ENCODE results near the gene LEMD2. TPM values are rescaled to one million over a fixed set of nuclear protein-coding genes. Genes with fewer than 3 reads are reported as not detected.

The LEMD2 gene
- polyA plus RNA-seq, 1 of the 3 experiments (the other 2 are of a cell fraction) = 56.5 TPM

DNA sequence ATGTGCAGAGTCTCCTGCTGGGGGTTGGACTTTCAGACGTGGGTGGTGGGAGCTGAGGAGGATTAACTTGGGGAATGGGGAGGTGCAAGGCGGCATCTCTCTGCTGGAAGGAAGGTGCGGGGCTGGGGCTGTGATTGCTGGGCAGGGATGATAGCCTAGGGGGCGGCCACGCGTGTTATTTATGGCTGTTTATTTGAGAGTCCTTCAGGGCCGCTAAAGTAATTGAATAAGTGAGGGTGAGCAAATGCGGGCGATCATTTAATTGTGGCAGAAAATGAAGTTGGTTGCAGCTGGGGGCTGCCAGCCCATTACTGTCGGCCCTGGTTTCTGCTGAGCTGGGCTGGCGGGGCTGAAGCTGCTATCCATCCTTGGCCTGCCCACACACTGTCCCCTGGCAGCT is 34.7 kb downstream of the LEMD2 start:
- H3F3A ChIP-seq (replicated peaks; ENCODE audit: insufficient read depth) = no peaks in the 10 kb centered on the region
- no peaks in the 10 kb centered on the region for H3K9me2 ChIP-seq
- no peaks in the 10 kb centered on the region for H3K27me3 ChIP-seq (ENCODE audit: insufficient read depth)
- ChIA-PET CTCF (interaction anchor here (0.9 to 5.2 kb wide), 6 partner anchors 8 to 401 kb away, joined by 3 to 39 read pairs (median 6); partner anchors contain the start of gene UQCC2), POLR2A (no interaction called here)
- no peak for DNase-seq
- H3K9me3 ChIP-seq = no peaks in the 10 kb centered on the region
- no peak overlapping the region for H2AFZ ChIP-seq (ENCODE audit: low read depth)
- no peak overlapping the region for H3K27ac ChIP-seq (ENCODE audit: low read depth in 2 of 2, low read length in 1 of 2)
- no peaks in the 10 kb centered on the region for H3K79me2 ChIP-seq (ENCODE audit: insufficient read depth)
- no peaks in the 10 kb centered on the region for H4K20me1 ChIP-seq (ENCODE audit: insufficient read depth)
- no peak overlapping the region for H3K4me2 ChIP-seq
- H3K4me3 ChIP-seq (ENCODE audit: low read depth in 2 of 2, low read length in 1 of 2) = no peak overlapping the region
- no peaks in the 10 kb centered on the region for H3K36me3 ChIP-seq (replicated peaks in 1 of 2; ENCODE audit: control insufficient read depth in 1 of 2, insufficient read depth in 2 of 2, low read length in 1 of 2)
- H3K9ac ChIP-seq = no peak overlapping the region
- no peak for TF ChIP-seq TCF12 (IDR thresholded peaks at IDR 0.05)
- WGBS (ENCODE audit: low lambda C conversion rate) = 72% methylated on average over 10 of the region's 11 CpGs
- peaks cover 0 to 19% of the 10 kb centered on the region in 2 experiments; a peak in 1 of 4 replicates for H3K4me1 ChIP-seq (ENCODE audit: control insufficient read depth in 1 of 2, insufficient read depth in 2 of 2, low read depth in 1 of 2, low read length in 1 of 2)

DNA sequence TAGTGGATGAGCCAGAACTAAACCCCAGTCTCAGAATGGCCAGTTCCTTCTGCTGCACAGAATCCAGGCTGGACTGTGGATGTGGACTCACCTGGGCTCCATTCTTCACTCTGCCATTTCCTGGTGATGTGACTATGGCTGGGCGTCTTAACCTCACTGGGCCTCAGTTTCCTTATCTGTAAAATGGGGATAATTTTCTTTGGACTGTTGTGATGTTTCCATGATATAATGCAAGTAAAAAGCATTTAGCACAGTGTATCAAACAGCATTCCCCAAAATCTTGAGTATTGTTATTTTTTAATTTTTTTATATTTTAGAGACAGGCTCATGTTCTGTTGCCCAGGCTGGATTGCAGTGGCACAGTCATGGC is 36.3 kb downstream of the LEMD2 start:
- Histone ChIP-seq H3K9me2 (no peaks in the 10 kb centered on the region), H3K36me3 (replicated peaks in 1 of 2; ENCODE audit: control insufficient read depth in 1 of 2, insufficient read depth in 2 of 2, low read length in 1 of 2) (no peaks in the 10 kb centered on the region), H3K4me3 (ENCODE audit: low read depth in 2 of 2, low read length in 1 of 2) (no peak overlapping the region), H4K20me1 (ENCODE audit: insufficient read depth) (no peaks in the 10 kb centered on the region), H3F3A (replicated peaks; ENCODE audit: insufficient read depth) (no peaks in the 10 kb centered on the region), H3K9ac (no peak overlapping the region), H3K9me3 (no peaks in the 10 kb centered on the region), H3K79me2 (ENCODE audit: insufficient read depth) (no peaks in the 10 kb centered on the region), H2AFZ (ENCODE audit: low read depth) (no peak overlapping the region), H3K27me3 (ENCODE audit: insufficient read depth) (no peaks in the 10 kb centered on the region), H3K4me1 (ENCODE audit: control insufficient read depth in 1 of 2, insufficient read depth in 2 of 2, low read depth in 1 of 2, low read length in 1 of 2) (peaks cover 0 to 19% of the 10 kb centered on the region in 2 experiments; a peak in 1 of 4 replicates), H3K4me2 (no peak overlapping the region), H3K27ac (ENCODE audit: low read depth in 2 of 2, low read length in 1 of 2) (no peak overlapping the region)
- POLR2A ChIA-PET = no interaction called here
- no peak for TF ChIP-seq ELF1 (IDR thresholded peaks at IDR 0.05)
- no peak for TF ChIP-seq TCF12 (IDR thresholded peaks at IDR 0.05)
- no peak for TF ChIP-seq TAF1 (IDR thresholded peaks at IDR 0.05; ENCODE audit: borderline replicate concordance, low read depth, low read length)
- no peak for TF ChIP-seq NRF1 (IDR thresholded peaks at IDR 0.05; ENCODE audit: low read depth, low read length)
- TF ChIP-seq, protein P1, sequence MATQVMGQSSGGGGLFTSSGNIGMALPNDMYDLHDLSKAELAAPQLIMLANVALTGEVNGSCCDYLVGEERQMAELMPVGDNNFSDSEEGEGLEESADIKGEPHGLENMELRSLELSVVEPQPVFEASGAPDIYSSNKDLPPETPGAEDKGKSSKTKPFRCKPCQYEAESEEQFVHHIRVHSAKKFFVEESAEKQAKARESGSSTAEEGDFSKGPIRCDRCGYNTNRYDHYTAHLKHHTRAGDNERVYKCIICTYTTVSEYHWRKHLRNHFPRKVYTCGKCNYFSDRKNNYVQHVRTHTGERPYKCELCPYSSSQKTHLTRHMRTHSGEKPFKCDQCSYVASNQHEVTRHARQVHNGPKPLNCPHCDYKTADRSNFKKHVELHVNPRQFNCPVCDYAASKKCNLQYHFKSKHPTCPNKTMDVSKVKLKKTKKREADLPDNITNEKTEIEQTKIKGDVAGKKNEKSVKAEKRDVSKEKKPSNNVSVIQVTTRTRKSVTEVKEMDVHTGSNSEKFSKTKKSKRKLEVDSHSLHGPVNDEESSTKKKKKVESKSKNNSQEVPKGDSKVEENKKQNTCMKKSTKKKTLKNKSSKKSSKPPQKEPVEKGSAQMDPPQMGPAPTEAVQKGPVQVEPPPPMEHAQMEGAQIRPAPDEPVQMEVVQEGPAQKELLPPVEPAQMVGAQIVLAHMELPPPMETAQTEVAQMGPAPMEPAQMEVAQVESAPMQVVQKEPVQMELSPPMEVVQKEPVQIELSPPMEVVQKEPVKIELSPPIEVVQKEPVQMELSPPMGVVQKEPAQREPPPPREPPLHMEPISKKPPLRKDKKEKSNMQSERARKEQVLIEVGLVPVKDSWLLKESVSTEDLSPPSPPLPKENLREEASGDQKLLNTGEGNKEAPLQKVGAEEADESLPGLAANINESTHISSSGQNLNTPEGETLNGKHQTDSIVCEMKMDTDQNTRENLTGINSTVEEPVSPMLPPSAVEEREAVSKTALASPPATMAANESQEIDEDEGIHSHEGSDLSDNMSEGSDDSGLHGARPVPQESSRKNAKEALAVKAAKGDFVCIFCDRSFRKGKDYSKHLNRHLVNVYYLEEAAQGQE (IDR thresholded peaks at IDR 0.05; ENCODE audit: low read depth, low read length) = no peak
- TF ChIP-seq YY1 (IDR thresholded peaks at IDR 0.05; ENCODE audit: low read depth) = no peak
- no peak for TF ChIP-seq RCOR1 (IDR thresholded peaks at IDR 0.05; ENCODE audit: low read length)
- TF ChIP-seq, protein P2, sequence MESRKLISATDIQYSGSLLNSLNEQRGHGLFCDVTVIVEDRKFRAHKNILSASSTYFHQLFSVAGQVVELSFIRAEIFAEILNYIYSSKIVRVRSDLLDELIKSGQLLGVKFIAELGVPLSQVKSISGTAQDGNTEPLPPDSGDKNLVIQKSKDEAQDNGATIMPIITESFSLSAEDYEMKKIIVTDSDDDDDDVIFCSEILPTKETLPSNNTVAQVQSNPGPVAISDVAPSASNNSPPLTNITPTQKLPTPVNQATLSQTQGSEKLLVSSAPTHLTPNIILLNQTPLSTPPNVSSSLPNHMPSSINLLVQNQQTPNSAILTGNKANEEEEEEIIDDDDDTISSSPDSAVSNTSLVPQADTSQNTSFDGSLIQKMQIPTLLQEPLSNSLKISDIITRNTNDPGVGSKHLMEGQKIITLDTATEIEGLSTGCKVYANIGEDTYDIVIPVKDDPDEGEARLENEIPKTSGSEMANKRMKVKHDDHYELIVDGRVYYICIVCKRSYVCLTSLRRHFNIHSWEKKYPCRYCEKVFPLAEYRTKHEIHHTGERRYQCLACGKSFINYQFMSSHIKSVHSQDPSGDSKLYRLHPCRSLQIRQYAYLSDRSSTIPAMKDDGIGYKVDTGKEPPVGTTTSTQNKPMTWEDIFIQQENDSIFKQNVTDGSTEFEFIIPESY (IDR thresholded peaks at IDR 0.05; ENCODE audit: borderline replicate concordance, low read depth) = no peak
- TF ChIP-seq, protein P3, sequence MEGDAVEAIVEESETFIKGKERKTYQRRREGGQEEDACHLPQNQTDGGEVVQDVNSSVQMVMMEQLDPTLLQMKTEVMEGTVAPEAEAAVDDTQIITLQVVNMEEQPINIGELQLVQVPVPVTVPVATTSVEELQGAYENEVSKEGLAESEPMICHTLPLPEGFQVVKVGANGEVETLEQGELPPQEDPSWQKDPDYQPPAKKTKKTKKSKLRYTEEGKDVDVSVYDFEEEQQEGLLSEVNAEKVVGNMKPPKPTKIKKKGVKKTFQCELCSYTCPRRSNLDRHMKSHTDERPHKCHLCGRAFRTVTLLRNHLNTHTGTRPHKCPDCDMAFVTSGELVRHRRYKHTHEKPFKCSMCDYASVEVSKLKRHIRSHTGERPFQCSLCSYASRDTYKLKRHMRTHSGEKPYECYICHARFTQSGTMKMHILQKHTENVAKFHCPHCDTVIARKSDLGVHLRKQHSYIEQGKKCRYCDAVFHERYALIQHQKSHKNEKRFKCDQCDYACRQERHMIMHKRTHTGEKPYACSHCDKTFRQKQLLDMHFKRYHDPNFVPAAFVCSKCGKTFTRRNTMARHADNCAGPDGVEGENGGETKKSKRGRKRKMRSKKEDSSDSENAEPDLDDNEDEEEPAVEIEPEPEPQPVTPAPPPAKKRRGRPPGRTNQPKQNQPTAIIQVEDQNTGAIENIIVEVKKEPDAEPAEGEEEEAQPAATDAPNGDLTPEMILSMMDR (IDR thresholded peaks at IDR 0.05) = no peak
- no peak for TF ChIP-seq GABPA (IDR thresholded peaks at IDR 0.05; ENCODE audit: low read depth)
- no peak for TF ChIP-seq MXI1 (IDR thresholded peaks at IDR 0.05; ENCODE audit: low read depth, low read length)
- TF ChIP-seq GATA2 (CRISPR knock-in tag; IDR thresholded peaks at IDR 0.05) = no peak
- no peak for TF ChIP-seq CHD2 (IDR thresholded peaks at IDR 0.05; ENCODE audit: low read length, partially characterized antibody)
- TF ChIP-seq TEAD4 (IDR thresholded peaks at IDR 0.05; ENCODE audit: borderline replicate concordance, insufficient read depth) = no peak
- no peak for TF ChIP-seq NFIC (IDR thresholded peaks at IDR 0.05; ENCODE audit: borderline replicate concordance)
- no peak for TF ChIP-seq RFX5 (IDR thresholded peaks at IDR 0.05; ENCODE audit: low read length)
- 78% methylated on average over 1 of the region's 1 CpG for WGBS (ENCODE audit: low lambda C conversion rate)
- DNase-seq = no peak
- CTCF ChIA-PET = interaction anchor here (0.8 to 5.2 kb wide), 6 partner anchors 9 to 411 kb away, joined by 3 to 39 read pairs (median 3); no protein-coding TSS in a partner anchor
